NCI-H2029 (cell line): ENCODE results near the gene S1PR3.
"Not testable (repeated sequence)": the region's sequence is repeated elsewhere in the genome, so short reads cannot be mapped to it uniquely, and the experiment has no call there.

Experiments used
- DNase-seq: peaks from one replicate; lab custom pipeline; 2025; lab: John Stamatoyannopoulos, UW

S1PR3 gene

DNA sequence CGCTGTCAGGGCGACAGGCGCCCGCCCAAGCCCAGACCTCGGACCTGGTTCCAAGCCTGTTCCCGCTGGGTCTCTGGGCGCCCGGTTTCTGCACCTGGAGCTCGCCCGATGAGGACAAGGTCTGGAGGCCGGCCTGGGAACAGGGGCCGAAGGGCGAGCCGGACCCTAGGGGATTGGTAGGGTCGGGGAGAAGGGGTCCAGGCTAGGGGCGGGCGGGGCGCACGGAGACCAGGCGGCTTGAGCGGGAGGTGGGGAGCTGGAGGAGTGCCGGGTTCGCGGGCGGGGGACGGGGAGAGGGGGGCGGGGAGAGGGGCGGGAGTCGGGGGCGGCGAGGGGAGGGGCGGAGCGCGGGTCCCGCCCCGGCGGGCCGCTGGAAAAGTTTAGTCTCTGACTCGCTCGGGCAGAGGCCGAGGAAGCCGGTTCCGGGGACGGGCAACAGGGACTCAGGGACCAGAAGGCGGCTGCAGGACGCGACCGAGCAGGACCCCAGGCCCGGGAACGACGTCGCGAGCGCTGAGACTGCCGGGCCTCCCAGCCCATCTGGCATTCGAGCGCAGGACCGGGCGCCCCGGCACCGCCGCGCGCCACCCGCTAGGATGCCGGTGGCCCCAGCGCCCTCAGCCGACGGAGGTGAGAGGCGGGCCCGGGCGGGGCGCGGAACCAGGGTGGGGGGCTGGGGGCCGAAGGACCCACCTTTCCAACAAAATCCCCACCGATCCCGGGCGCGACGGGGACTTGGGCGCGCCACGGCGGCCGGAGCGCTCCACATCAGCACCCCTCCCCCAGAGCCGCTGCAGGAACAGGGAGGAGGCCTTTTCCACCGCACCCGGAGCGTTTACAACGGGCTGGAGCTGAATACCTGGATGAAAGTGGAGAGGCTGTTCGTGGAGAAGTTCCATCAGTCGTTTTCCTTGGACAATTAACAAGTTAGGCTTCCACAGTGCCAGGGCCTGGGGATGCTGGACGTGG lies at the start of gene S1PR3:
S1PR3 (plus strand) TSS at position 403 of the 969 bp plus-strand sequence. CDS start 9,733 bp downstream, outside the sequence.
- no peak for DNase-seq

GRCh38 chr9:88941586-88941985 lies 49.7 kb upstream of the S1PR3 start:
- DNase-seq, result not testable (repeated sequence)

- no peak for DNase-seq
Measured at GRCh38 chr9:88942411-88942810, 48.9 kb upstream of the S1PR3 start.

GRCh38 chr9:88945636-88946333 lies 45.5 kb upstream of the S1PR3 start:
- no peak for DNase-seq

- no peak for DNase-seq
Measured at GRCh38 chr9:88947581-88948573, 43.4 kb upstream of the S1PR3 start.

- peak; percentile 58 for DNase-seq
Measured at GRCh38 chr9:88949425-88949824, 41.8 kb upstream of the S1PR3 start.

GRCh38 chr9:88949961-88950340 lies 41.3 kb upstream of the S1PR3 start:
- no peak for DNase-seq

- DNase-seq, result no peak
Measured at GRCh38 chr9:88950341-88951154, 40.7 kb upstream of the S1PR3 start.

GRCh38 chr9:88951155-88951542 lies 40.1 kb upstream of the S1PR3 start:
- no peak for DNase-seq

GRCh38 chr9:88952086-88952615 lies 39.1 kb upstream of the S1PR3 start:
- DNase-seq, result no peak

DNA sequence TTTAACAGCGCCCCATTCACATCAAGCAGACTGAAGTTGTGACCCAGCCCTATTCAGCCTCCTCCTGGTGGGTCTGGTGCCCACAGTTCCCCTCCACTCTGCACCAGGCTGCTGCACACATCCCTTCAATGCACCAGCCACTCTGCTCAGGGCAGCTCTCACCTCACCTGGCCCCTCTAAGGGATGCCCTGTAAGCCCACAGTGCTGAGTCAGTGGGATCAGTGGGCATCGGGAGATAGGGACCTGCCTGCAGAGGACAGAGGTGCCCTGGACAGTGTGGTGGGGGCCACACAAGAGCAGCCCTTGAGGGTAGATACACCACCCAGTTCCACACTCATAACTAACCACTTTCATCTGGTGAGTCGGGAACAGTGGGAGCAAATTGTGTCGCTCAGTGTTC lies 38.3 kb upstream of the S1PR3 start:
- no peak for DNase-seq

- no peak for DNase-seq
Measured at GRCh38 chr9:88953381-88954029, 37.8 kb upstream of the S1PR3 start.

DNA sequence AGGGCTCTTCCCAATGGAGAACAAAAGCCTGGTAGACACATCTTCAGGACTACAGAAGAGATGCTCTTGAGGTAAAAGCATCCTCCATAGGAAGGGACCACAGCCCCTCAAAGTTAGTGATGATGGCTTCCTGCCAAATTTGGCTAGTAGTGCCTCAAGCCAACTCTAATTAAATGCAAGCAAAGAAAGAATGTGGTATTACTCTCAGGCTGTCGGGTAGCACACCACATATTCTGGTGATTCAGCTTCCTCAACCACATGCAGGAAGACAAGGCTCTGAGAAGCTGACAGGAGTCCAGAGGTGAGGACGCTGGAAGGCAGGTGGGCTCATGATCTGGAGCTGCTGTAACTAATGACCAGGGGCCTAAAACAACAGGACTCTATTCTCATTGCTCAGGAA lies 37.2 kb upstream of the S1PR3 start:
- DNase-seq, result no peak

DNA sequence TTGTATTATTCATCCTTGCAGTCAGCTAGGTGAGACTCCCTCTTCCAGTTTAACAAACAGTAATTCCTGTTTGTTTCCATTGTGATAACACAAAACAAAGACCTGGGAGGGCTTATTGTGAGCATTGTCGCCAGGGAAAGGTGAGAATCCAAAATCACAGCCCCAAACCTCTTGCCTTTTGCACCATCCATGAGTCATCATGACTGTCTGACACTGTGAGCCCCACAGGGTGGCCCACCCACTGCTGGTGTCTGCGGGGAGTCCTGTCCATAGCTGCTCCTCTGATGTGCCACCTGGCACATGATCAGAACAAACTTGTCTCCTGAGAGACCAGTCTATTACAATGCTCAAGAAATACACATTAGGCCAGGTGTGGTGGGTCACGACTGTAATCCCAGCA lies 33.7 kb upstream of the S1PR3 start:
- DNase-seq, result no peak

- DNase-seq, result no peak
Measured at GRCh38 chr9:88959727-88960469, 31.4 kb upstream of the S1PR3 start.

DNA sequence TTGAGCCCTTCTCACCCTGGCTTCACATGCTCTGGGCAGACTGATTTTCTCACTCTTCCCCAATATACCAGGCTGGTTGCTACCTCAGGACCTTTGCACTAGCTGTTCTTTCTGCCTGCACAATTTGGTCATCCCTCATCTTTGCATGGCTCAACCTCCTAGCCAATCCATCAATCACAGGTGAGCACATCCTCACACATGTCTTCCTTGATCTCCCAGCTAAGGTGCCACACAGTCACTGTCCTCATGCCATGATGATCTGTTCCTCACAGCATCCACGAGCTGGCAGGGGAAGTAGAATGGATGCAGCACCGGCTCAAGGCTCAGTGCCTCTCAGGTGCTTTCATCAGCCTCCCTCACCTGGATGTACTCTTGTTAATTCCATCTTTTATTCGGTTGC lies 30.6 kb upstream of the S1PR3 start:
- DNase-seq, result no peak

- no peak for DNase-seq
Measured at GRCh38 chr9:88965473-88965872, 25.8 kb upstream of the S1PR3 start.

DNA sequence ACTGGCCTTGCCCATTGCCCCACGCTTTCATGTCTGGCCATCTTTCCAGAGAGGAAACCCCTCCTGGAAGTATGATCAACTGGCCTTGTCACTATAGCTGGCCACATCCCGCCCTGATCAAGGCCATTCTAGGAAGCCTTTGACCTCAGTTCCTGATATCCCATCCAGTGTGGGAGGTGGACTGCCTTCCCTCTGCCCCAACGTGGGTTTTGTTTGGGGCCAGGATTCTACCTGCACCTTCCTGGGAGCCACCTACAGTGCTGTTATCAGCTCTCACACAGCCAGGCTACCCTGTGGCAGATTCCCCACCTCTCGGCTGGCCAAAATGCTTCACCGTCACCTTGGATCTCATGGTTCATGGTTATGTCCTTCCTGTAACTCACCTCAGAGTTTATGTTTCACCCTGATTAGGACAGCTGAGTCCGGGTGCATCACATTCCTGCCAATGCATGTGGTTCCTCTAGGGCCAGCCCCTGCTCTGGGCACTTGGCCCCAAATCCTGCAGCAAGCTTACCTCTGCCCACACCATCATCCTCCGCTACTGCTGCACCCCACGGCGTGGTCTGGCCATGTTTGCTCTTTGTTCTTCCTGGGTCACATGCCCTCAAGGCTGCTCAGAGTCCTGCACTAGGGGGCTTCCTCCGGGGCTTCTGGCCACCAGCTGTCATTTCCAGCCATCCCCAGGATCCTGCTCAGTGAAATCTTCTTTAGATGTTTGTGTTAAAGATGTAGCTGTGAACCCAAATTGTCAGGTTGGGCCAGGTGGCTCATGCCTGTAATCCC lies 24.2 kb upstream of the S1PR3 start:
- DNase-seq, result no peak

DNA sequence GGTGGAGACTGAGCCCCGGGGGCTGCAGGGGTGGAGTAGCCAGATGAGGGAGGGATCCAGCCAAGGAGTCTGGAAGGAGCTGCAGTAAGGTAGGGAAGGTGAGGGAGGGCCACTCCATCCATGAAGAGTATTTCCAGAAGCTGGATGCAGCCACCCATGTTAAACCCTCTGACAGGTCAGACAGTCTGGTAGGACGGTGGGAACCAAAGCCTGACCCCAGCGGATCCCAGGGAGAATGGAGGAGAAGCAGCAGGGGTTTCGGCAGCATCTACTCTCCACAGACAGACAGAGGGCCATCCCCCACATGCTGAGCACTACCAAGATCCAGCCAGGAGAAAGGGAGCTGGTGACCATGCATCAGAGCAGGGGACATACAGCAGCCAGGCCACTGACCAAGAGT lies 22.5 kb upstream of the S1PR3 start:
- no peak for DNase-seq
